Neural progenitor cell (in vitro differentiated cells): ENCODE data around the gene TRAK1. TPM values are rescaled to one million over a fixed set of nuclear protein-coding genes. Genes with fewer than 3 reads are reported as not detected.

ENCODE experiments used
- DNase-seq: peaks from one replicate; pipeline ENCODE4 v3.0.0-alpha.2; 2016; ENCODE audit warnings: low spot score
- H2AFZ ChIP-seq: fragments of 200-600 bp; sonication (generic); replicated peaks from 2 replicates; pipeline ENCODE4 v1.6.1; 2016; ENCODE audit warnings: antibody characterized with exemption
- H3F3A ChIP-seq: fragments of 200-600 bp; sonication (generic); 2 replicates; pipeline ENCODE4 v1.6.1; 2016; ENCODE audit warnings: antibody characterized with exemption, low read depth
- H3K27ac ChIP-seq: fragments of 200-600 bp; sonication (generic); 2 replicates; pipeline ENCODE4 v1.5.1; 2016; ENCODE audit warnings: mild to moderate bottlenecking
- H3K27me3 ChIP-seq: fragments of 200-600 bp; sonication (generic); 2 replicates; pipeline ENCODE4 v1.6.1; 2016; ENCODE audit warnings: mild to moderate bottlenecking, moderate library complexity
- H3K36me3 ChIP-seq: fragments of 200-600 bp; sonication (generic); 2 replicates; pipeline ENCODE4 v1.5.1; 2016
- H3K4me1 ChIP-seq: fragments of 200-600 bp; sonication (generic); 2 replicates; pipeline ENCODE4 v1.6.1; 2016; ENCODE audit warnings: mixed run types
- H3K4me2 ChIP-seq: fragments of 200-600 bp; sonication (generic); 2 replicates; pipeline ENCODE4 v1.6.1; 2016
- H3K4me3 ChIP-seq: fragments of 200-600 bp; sonication (generic); 2 replicates; pipeline ENCODE4 v1.5.1; 2016
- H3K79me2 ChIP-seq: fragments of 200-600 bp; sonication (generic); 2 replicates; pipeline ENCODE4 v1.6.1; 2016; ENCODE audit warnings: low read depth
- H3K9ac ChIP-seq: fragments of 200-600 bp; sonication (generic); 2 replicates; pipeline ENCODE4 v1.6.1; 2016
- H3K9me3 ChIP-seq: fragments of 200-600 bp; sonication (generic); 2 replicates; pipeline ENCODE4 v1.5.1; 2016; ENCODE audit warnings: low read depth
- H4K20me1 ChIP-seq: fragments of 200-600 bp; sonication (generic); 2 replicates; pipeline ENCODE4 v1.6.1; 2016; ENCODE audit warnings: low read depth
- H3K27ac Mint-ChIP-seq: 3 replicates; pipeline ENCODE4 v1.8.0; 2021; ENCODE audit warnings: mixed read lengths
- H3K27me3 Mint-ChIP-seq: 2 replicates; pipeline ENCODE4 v1.8.0; 2022; ENCODE audit warnings: low read depth, mild to moderate bottlenecking, inconsistent platforms, moderate library complexity, mixed read lengths; ENCODE audit not compliant: insufficient read depth
- H3K36me3 Mint-ChIP-seq: 3 replicates; pipeline ENCODE4 v1.8.0; 2021; ENCODE audit warnings: mixed read lengths
- H3K4me1 Mint-ChIP-seq: 3 replicates; pipeline ENCODE4 v1.8.0; 2021; ENCODE audit warnings: mixed read lengths
- H3K4me3 Mint-ChIP-seq: 3 replicates; pipeline ENCODE4 v1.8.0; 2021; ENCODE audit warnings: mild to moderate bottlenecking, moderate library complexity, mixed read lengths
- H3K9me3 Mint-ChIP-seq: 3 replicates; pipeline ENCODE4 v1.8.0; 2020; ENCODE audit warnings: mixed read lengths
- CTCF ChIP-seq: fragments of 200-600 bp; sonication (generic); IDR thresholded peaks from 2 replicates; pipeline ENCODE4 v1.5.1; 2017; ENCODE audit warnings: antibody characterized with exemption, mild to moderate bottlenecking
- EZH2 ChIP-seq: fragments of 200-600 bp; sonication (generic); IDR thresholded peaks from 2 replicates; pipeline ENCODE4 v1.6.1; 2017; ENCODE audit warnings: antibody characterized with exemption, mild to moderate bottlenecking, moderate library complexity
- EZH2phosphoT487 ChIP-seq: fragments of 200-600 bp; sonication (generic); IDR thresholded peaks from 2 replicates; pipeline ENCODE4 v1.6.1; 2017; ENCODE audit warnings: antibody characterized with exemption
- total RNA-seq: library from RNA; depleted of rRNA; stranded (reverse); fragments of >200 nt; gene quantifications from 2 replicates; pipeline ENCODE4 v1.2.3, GENCODE V29; 2015; ENCODE audit warnings: low replicate concordance

Gene TRAK1
- total RNA-seq, 1 donor from 2014 or later = 32.2 TPM

- Histone ChIP-seq H3K36me3 (no peaks in the 10 kb centered on the region), H3K9me3 (no peaks in the 10 kb centered on the region), H3K4me3 (no peak overlapping the region), H3K79me2 (peaks cover 53% of the 10 kb centered on the region), H3K4me2 (no peak overlapping the region), H3K27ac (no peak overlapping the region), H3K4me1 (peaks cover 16% of the 10 kb centered on the region), H3K27me3 (no peaks in the 10 kb centered on the region), H2AFZ (no peak overlapping the region), H3F3A (peaks cover 12% of the 10 kb centered on the region), H3K9ac (no peak overlapping the region), H4K20me1 (peaks cover 4% of the 10 kb centered on the region)
- TF ChIP-seq EZH2 (no peak), EZH2phosphoT487 (no peak), CTCF (no peak)
- Mint-ChIP-seq H3K27ac (no peak overlapping the region), H3K36me3 (peaks cover 16% of the 10 kb centered on the region), H3K9me3 (peaks cover 5% of the 10 kb centered on the region), H3K4me1 (peaks cover 40% of the 10 kb centered on the region), H3K4me3 (no peak overlapping the region), H3K27me3 (no peaks in the 10 kb centered on the region)
- no peak for DNase-seq
Measured at GRCh38 chr3:42084586-42084985, 6.6 kb upstream of the TRAK1 start.

- Histone ChIP-seq H3K9ac (no peak overlapping the region), H3K79me2 (peaks cover 47% of the 10 kb centered on the region), H3K4me1 (peaks cover 4% of the 10 kb centered on the region), H3K4me2 (no peak overlapping the region), H4K20me1 (peaks cover under 1% of the 10 kb centered on the region), H2AFZ (no peak overlapping the region), H3F3A (no peaks in the 10 kb centered on the region), H3K36me3 (no peaks in the 10 kb centered on the region), H3K9me3 (no peaks in the 10 kb centered on the region), H3K27ac (no peak overlapping the region), H3K4me3 (no peak overlapping the region), H3K27me3 (no peaks in the 10 kb centered on the region)
- Mint-ChIP-seq H3K36me3 (peaks cover 21% of the 10 kb centered on the region), H3K27me3 (no peaks in the 10 kb centered on the region), H3K4me1 (peaks cover 36% of the 10 kb centered on the region), H3K9me3 (peaks cover 2% of the 10 kb centered on the region), H3K27ac (peak overlapping the region; percentile 46), H3K4me3 (no peak overlapping the region)
- no peak for DNase-seq
- TF ChIP-seq CTCF (no peak), EZH2 (no peak), EZH2phosphoT487 (no peak)
Measured at GRCh38 chr3:42085641-42086376, 5.3 kb upstream of the TRAK1 start.

- Histone ChIP-seq H3F3A (no peaks in the 10 kb centered on the region), H2AFZ (no peak overlapping the region), H3K36me3 (no peaks in the 10 kb centered on the region), H3K4me3 (no peak overlapping the region), H3K27ac (no peak overlapping the region), H3K27me3 (no peaks in the 10 kb centered on the region), H3K79me2 (peaks cover 17% of the 10 kb centered on the region), H3K9me3 (no peaks in the 10 kb centered on the region), H3K4me2 (no peak overlapping the region), H3K9ac (no peak overlapping the region), H4K20me1 (no peaks in the 10 kb centered on the region), H3K4me1 (peaks cover 3% of the 10 kb centered on the region)
- Mint-ChIP-seq H3K4me1 (peaks cover 40% of the 10 kb centered on the region), H3K4me3 (no peak overlapping the region), H3K27ac (peak overlapping the region; percentile 33), H3K27me3 (no peaks in the 10 kb centered on the region), H3K9me3 (peaks cover 9% of the 10 kb centered on the region), H3K36me3 (peaks cover 38% of the 10 kb centered on the region)
- DNase-seq = no peak
- TF ChIP-seq EZH2phosphoT487 (no peak), CTCF (no peak), EZH2 (no peak)
Measured at GRCh38 chr3:42088803-42089530, 2.2 kb upstream of the TRAK1 start.
